Mesenchymal stem cell (in vitro differentiated cells and primary cell): ENCODE results near the gene CXCL9.
"Not testable (repeated sequence)": the region's sequence is repeated elsewhere in the genome, so short reads cannot be mapped to it uniquely, and the experiment has no call there.

Source experiments
- DNase-seq: peaks from one replicate; pipeline ENCODE4 v3.0.0-alpha.2; 2013
- H2AFZ ChIP-seq: one replicate; pipeline ENCODE4 v1.6.1; 2013; ENCODE audit warnings: low read depth, mild to moderate bottlenecking, control low read depth, inconsistent platforms, low read length, moderate library complexity
- H2AK5ac ChIP-seq: 2 replicates; pipeline ENCODE4 v1.6.1; 2013; ENCODE audit warnings: low read length, moderate library complexity, mild to moderate bottlenecking, inconsistent platforms; ENCODE audit not compliant: severe bottlenecking
- H2BK120ac ChIP-seq: one replicate; pipeline ENCODE4 v1.6.1; 2013; ENCODE audit warnings: low read depth, mild to moderate bottlenecking, inconsistent platforms, low read length, moderate library complexity
- H2BK12ac ChIP-seq, 2 experiments: one replicate each; pipeline ENCODE4 v1.6.1; 2013; ENCODE audit warnings: inconsistent platforms in 2 of 2, low read length in 2 of 2, mild to moderate bottlenecking in 2 of 2, moderate library complexity in 2 of 2, control low read depth in 1 of 2
- H2BK15ac ChIP-seq: one replicate; pipeline ENCODE4 v1.6.1; 2013; ENCODE audit warnings: mild to moderate bottlenecking, low read depth, inconsistent platforms; ENCODE audit not compliant: poor library complexity, severe bottlenecking
- H2BK5ac ChIP-seq: 2 replicates; pipeline ENCODE4 v1.6.1; 2013; ENCODE audit warnings: low read depth, mild to moderate bottlenecking, low read length, control low read depth, inconsistent platforms; ENCODE audit not compliant: poor library complexity, severe bottlenecking
- H3K14ac ChIP-seq, 2 experiments: one replicate each; pipeline ENCODE4 v1.6.1; 2013; ENCODE audit warnings: inconsistent platforms in 2 of 2, low read length in 2 of 2, control low read depth in 1 of 2, mild to moderate bottlenecking in 1 of 2, moderate library complexity in 1 of 2
- H3K18ac ChIP-seq, 2 experiments: one replicate each; pipeline ENCODE4 v1.6.1; 2013; ENCODE audit warnings: inconsistent platforms in 2 of 2, low read length in 2 of 2, control low read depth in 1 of 2, low read depth in 1 of 2, mild to moderate bottlenecking in 1 of 2
- H3K23ac ChIP-seq, 2 experiments: one replicate each; pipeline ENCODE4 v1.6.1; 2013; ENCODE audit warnings: inconsistent platforms in 2 of 2, low read length in 2 of 2, mild to moderate bottlenecking in 2 of 2, moderate library complexity in 2 of 2, control low read depth in 1 of 2
- H3K27ac ChIP-seq: 2 replicates; pipeline ENCODE4 v1.5.1; 2013; ENCODE audit warnings: mild to moderate bottlenecking, moderate library complexity, low read length, control low read depth, inconsistent platforms; ENCODE audit not compliant: poor library complexity, severe bottlenecking
- H3K27me3 ChIP-seq, 2 experiments: 2 replicates each; pipeline versions ENCODE4 v1.6.1 to v1.7.0; 2013; ENCODE audit warnings: low read length in 2 of 2, mild to moderate bottlenecking in 2 of 2, moderate library complexity in 2 of 2, control low read depth in 1 of 2, inconsistent platforms in 1 of 2; ENCODE audit not compliant: control insufficient read depth in 1 of 2, insufficient read depth in 1 of 2
- H3K36me3 ChIP-seq, 2 experiments: 2 replicates each; pipeline versions ENCODE4 v1.6.1 to v1.7.0; 2013; ENCODE audit warnings: low read length in 2 of 2, control low read depth in 1 of 2, inconsistent platforms in 1 of 2, low read depth in 1 of 2, mild to moderate bottlenecking in 1 of 2; ENCODE audit not compliant: insufficient read depth in 2 of 2, control insufficient read depth in 1 of 2
- H3K4ac ChIP-seq, 2 experiments: one replicate each; pipeline ENCODE4 v1.6.1; 2013; ENCODE audit warnings: inconsistent platforms in 2 of 2, low read length in 2 of 2, mild to moderate bottlenecking in 2 of 2, moderate library complexity in 2 of 2, control low read depth in 1 of 2, low read depth in 1 of 2
- H3K4me1 ChIP-seq: 2 replicates; pipeline ENCODE4 v1.6.1; 2013; ENCODE audit warnings: low read depth, low read length, control low read depth; ENCODE audit not compliant: control insufficient read depth, insufficient read depth
- H3K4me2 ChIP-seq: 2 replicates; pipeline ENCODE4 v1.6.1; 2013; ENCODE audit warnings: low read length, mild to moderate bottlenecking, inconsistent platforms; ENCODE audit not compliant: poor library complexity, severe bottlenecking
- H3K4me3 ChIP-seq, 2 experiments: 2 replicates each; pipeline versions ENCODE4 v1.5.1 to v1.7.0; 2013; ENCODE audit warnings: low read length in 2 of 2, mild to moderate bottlenecking in 2 of 2, control low read depth in 1 of 2, low read depth in 1 of 2; ENCODE audit not compliant: insufficient read depth in 1 of 2
- H3K79me1 ChIP-seq: replicated peaks from 2 replicates; pipeline ENCODE4 v1.6.1; 2013; ENCODE audit warnings: mild to moderate bottlenecking, control low read depth, low read length, inconsistent platforms; ENCODE audit not compliant: poor library complexity, severe bottlenecking
- H3K9ac ChIP-seq: 2 replicates; pipeline ENCODE4 v1.7.0; 2013; ENCODE audit warnings: mild to moderate bottlenecking, low read length, moderate library complexity
- H3K9me3 ChIP-seq: 2 replicates; pipeline ENCODE4 v1.7.0; 2013; ENCODE audit warnings: mild to moderate bottlenecking, low read length; ENCODE audit not compliant: control insufficient read depth
- H4K8ac ChIP-seq: one replicate; pipeline ENCODE4 v1.6.1; 2013; ENCODE audit warnings: inconsistent platforms, mild to moderate bottlenecking, low read length, moderate library complexity
- H4K91ac ChIP-seq: one replicate; pipeline ENCODE4 v1.6.1; 2013; ENCODE audit warnings: mild to moderate bottlenecking, low read length, inconsistent platforms
- WGBS: methylation state at CpG from one replicate; pipeline ENCODE4 v1.1.7; 2013; ENCODE audit warnings: mixed read lengths; 5-methylcytosine and 5-hydroxymethylcytosine counted together

Gene CXCL9

DNA sequence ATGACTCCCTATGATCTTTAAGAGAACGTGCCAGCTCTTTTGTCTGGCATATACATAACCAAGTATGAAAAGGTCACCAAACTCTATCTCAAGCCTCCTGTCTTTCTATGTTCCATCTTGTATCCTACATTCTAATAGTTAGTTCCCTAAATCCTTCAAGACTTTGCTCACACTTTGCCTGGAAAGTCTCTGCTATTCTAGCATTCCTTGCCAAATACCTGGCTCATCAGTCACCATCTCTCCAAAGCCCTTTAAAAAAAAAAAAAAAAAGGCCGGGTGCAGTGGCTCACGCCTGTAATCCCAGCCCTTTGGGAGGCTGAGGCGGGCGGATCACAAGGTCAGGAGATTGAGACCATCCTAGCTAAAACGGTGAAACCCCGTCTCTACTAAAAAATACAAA is 48.8 kb downstream of the CXCL9 start:
- not testable (repeated sequence) for H3K4me3 ChIP-seq, H2AFZ ChIP-seq, H4K91ac ChIP-seq, H3K14ac ChIP-seq, H2BK15ac ChIP-seq, H3K4ac ChIP-seq, H2BK120ac ChIP-seq, H3K27me3 ChIP-seq, H3K23ac ChIP-seq, H3K4me2 ChIP-seq, H2AK5ac ChIP-seq, H2BK12ac ChIP-seq, H2BK5ac ChIP-seq, H4K8ac ChIP-seq, H3K18ac ChIP-seq, H3K4me1 ChIP-seq, H3K9ac ChIP-seq, H3K79me1 ChIP-seq, DNase-seq, H3K9me3 ChIP-seq
- H3K36me3 ChIP-seq: peaks cover 31 to 91% of the 10 kb centered on the region in 2 experiments
- peak overlapping the region; percentile 45 for H3K27ac ChIP-seq
- WGBS: 90% methylated on average over 2 of the region's 7 CpGs

DNA sequence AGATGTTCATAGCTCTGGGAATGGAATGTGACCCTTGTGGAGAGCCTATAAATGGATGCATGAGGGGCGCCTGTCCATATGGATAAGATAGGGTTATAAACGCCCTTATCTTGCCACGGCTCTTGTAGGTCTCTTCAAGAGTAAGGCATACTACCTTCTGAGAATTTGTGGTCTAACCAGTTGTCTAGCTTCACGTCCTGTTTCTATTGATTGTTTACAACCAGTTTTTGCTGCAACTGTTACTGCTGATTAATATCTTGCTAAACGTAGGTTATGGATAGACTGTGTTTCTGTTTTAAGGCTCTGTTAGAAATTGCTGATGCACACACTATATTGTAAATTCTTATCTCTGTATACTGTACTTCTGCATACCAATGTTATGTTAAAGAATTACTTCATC is 52.5 kb downstream of the CXCL9 start:
- H2BK120ac ChIP-seq, H3K14ac ChIP-seq, H2BK5ac ChIP-seq, H3K4ac ChIP-seq, H3K4me2 ChIP-seq, H3K27ac ChIP-seq, H3K79me1 ChIP-seq, H2AFZ ChIP-seq, H3K4me1 ChIP-seq, H3K9me3 ChIP-seq, H2AK5ac ChIP-seq, H3K18ac ChIP-seq, DNase-seq, H4K91ac ChIP-seq, H3K9ac ChIP-seq, H3K23ac ChIP-seq, H2BK12ac ChIP-seq, H2BK15ac ChIP-seq, H3K27me3 ChIP-seq, H4K8ac ChIP-seq, H3K4me3 ChIP-seq: not testable (repeated sequence)
- peaks cover 32 to 95% of the 10 kb centered on the region in 2 experiments for H3K36me3 ChIP-seq
- 90% methylated on average over 4 of the region's 5 CpGs for WGBS

DNA sequence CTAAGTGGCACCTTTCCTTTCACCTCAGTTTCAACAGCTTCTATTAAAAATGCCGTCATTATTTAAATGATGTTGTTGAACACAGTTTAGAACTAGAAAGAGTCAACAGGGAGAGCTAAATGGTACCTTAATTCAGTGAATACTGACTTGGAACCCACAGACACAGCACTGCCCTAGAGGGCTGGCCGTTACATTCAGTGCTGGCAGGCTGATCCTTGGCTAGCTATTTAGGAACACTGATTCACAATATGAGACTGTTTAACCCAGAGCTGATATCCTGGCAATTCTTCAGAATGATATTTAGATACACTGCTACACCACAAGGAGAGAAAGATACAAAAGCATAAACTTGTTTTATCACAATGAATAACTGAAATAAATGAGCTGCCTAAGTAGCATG is 53.8 kb downstream of the CXCL9 start:
- no peak overlapping the region for H2BK5ac ChIP-seq
- no peak overlapping the region for H2BK120ac ChIP-seq
- H3K4ac ChIP-seq: no peak overlapping the region
- DNase-seq: no peak
- H2BK12ac ChIP-seq: no peak overlapping the region
- no peak overlapping the region for H3K23ac ChIP-seq
- H3K18ac ChIP-seq: no peak overlapping the region
- peaks cover 8% of the 10 kb centered on the region for H3K79me1 ChIP-seq
- no peak overlapping the region for H2BK15ac ChIP-seq
- no peaks in the 10 kb centered on the region for H3K27me3 ChIP-seq
- no peaks in the 10 kb centered on the region for H3K4me1 ChIP-seq
- H2AFZ ChIP-seq: no peak overlapping the region
- no peak overlapping the region for H3K4me3 ChIP-seq
- WGBS: 100% methylated on average over 1 of the region's 2 CpGs
- H3K14ac ChIP-seq: no peak overlapping the region
- no peak overlapping the region for H4K8ac ChIP-seq
- no peak overlapping the region for H3K4me2 ChIP-seq
- no peak overlapping the region for H3K9ac ChIP-seq
- H4K91ac ChIP-seq: no peak overlapping the region
- no peak overlapping the region for H2AK5ac ChIP-seq
- H3K27ac ChIP-seq: no peak overlapping the region
- peaks cover 24 to 98% of the 10 kb centered on the region in 2 experiments for H3K36me3 ChIP-seq
- no peaks in the 10 kb centered on the region for H3K9me3 ChIP-seq
